WTC11 (cell line): ENCODE measurements around the gene C19orf73. TPM values are rescaled to one million over a fixed set of nuclear protein-coding genes. Genes with fewer than 3 reads are reported as not detected.

Experiments
- ATAC-seq: fragments of 200-7000 bp; cut with Tn5 transposase; 2 replicates; pipeline ENCODE4 v1.10.0; 2021; ENCODE audit warnings: mild to moderate bottlenecking, moderate library complexity
- CTCF ChIA-PET: fragments of 300-600 bp; sonication (Branson Sonifier 250); formaldehyde crosslinking; loops from one replicate; lab custom pipeline; 2021; ENCODE audit warnings: antibody characterized with exemption; lab: Charles Lee
- POLR2A ChIA-PET: fragments of 350-600 bp; sonication (Branson Sonifier 250); formaldehyde crosslinking; loops from one replicate; lab custom pipeline; 2021; ENCODE audit warnings: antibody characterized with exemption; lab: Charles Lee
- DNase-seq: peaks from one replicate; pipeline ENCODE4 v3.0.0; 2021; ENCODE audit warnings: low spot score
- H3K27ac Mint-ChIP-seq: 2 replicates; pipeline ENCODE4 v1.8.0; 2021; ENCODE audit warnings: mixed read lengths
- H3K27me3 Mint-ChIP-seq: 2 replicates; pipeline ENCODE4 v1.8.0; 2021; ENCODE audit warnings: low read depth, mild to moderate bottlenecking, moderate library complexity, mixed read lengths
- H3K36me3 Mint-ChIP-seq: 2 replicates; pipeline ENCODE4 v1.8.0; 2021; ENCODE audit warnings: mixed read lengths
- H3K4me1 Mint-ChIP-seq: 2 replicates; pipeline ENCODE4 v1.8.0; 2022; ENCODE audit warnings: mixed read lengths
- H3K4me3 Mint-ChIP-seq: 2 replicates; pipeline ENCODE4 v1.8.0; 2021; ENCODE audit warnings: mild to moderate bottlenecking, moderate library complexity, mixed read lengths
- H3K9me3 Mint-ChIP-seq: 2 replicates; pipeline ENCODE4 v1.8.0; 2021; ENCODE audit warnings: mixed read lengths
- ATF2 ChIP-seq: sonication (generic); formaldehyde crosslinking; IDR thresholded peaks from 2 replicates; pipeline ENCODE4 v1.8.1; 2022; ENCODE audit warnings: low read depth, missing genetic modification reagents, borderline replicate concordance
- CBFB ChIP-seq: sonication (generic); formaldehyde crosslinking; IDR thresholded peaks from 2 replicates; pipeline ENCODE4 v1.8.1; 2022; ENCODE audit warnings: mild to moderate bottlenecking, low read depth, missing genetic modification reagents
- CTCF ChIP-seq: fragments of 200-600 bp; IDR thresholded peaks from 2 replicates; pipeline ENCODE4 v1.8.0; 2022; ENCODE audit warnings: antibody characterized with exemption
- ESRRA ChIP-seq: sonication (generic); formaldehyde crosslinking; IDR thresholded peaks from 2 replicates; pipeline ENCODE4 v1.8.1; 2022; ENCODE audit warnings: mild to moderate bottlenecking, missing genetic modification reagents, borderline replicate concordance
- GRHL2 ChIP-seq: fragments of 250-450 bp; sonication (Bioruptor Pico); IDR thresholded peaks from 2 replicates; pipeline ENCODE4 v1.8.0; 2022; ENCODE audit warnings: mild to moderate bottlenecking, moderate library complexity; ENCODE audit not compliant: insufficient replicate concordance, severe bottlenecking
- GTF2I ChIP-seq: fragments of 250-450 bp; sonication (Bioruptor Pico); conservative IDR thresholded peaks from 2 replicates; pipeline ENCODE4 v1.4.0; 2021; ENCODE audit warnings: mild to moderate bottlenecking
- HMGXB4 ChIP-seq: sonication (generic); formaldehyde crosslinking; IDR thresholded peaks from 2 replicates; pipeline ENCODE4 v1.8.1; 2023; ENCODE audit warnings: mild to moderate bottlenecking, moderate library complexity, missing genetic modification reagents
- IRF1 ChIP-seq: sonication (generic); formaldehyde crosslinking; IDR thresholded peaks from 2 replicates; pipeline ENCODE4 v1.8.0; 2023; ENCODE audit warnings: missing genetic modification reagents
- MYBL2 ChIP-seq: sonication (generic); formaldehyde crosslinking; IDR thresholded peaks from 2 replicates; pipeline ENCODE4 v1.8.1; 2023; ENCODE audit warnings: mild to moderate bottlenecking, moderate library complexity, missing genetic modification reagents
- NFYB ChIP-seq: sonication (generic); formaldehyde crosslinking; conservative IDR thresholded peaks from 2 replicates; pipeline ENCODE4 v1.8.0; 2022; ENCODE audit warnings: low read depth, missing genetic modification reagents
- NR1H2 ChIP-seq: sonication (generic); formaldehyde crosslinking; IDR thresholded peaks from 2 replicates; pipeline ENCODE4 v1.9.0; 2021; ENCODE audit warnings: mild to moderate bottlenecking, moderate library complexity, missing genetic modification reagents
- SMAD3 ChIP-seq: sonication (generic); formaldehyde crosslinking; IDR thresholded peaks from 2 replicates; pipeline ENCODE4 v1.8.0; 2022; ENCODE audit warnings: missing genetic modification reagents, mild to moderate bottlenecking, borderline replicate concordance
- SP1 ChIP-seq: sonication (generic); formaldehyde crosslinking; conservative IDR thresholded peaks from 2 replicates; pipeline ENCODE4 v1.8.1; 2022; ENCODE audit warnings: missing genetic modification reagents
- TP53 ChIP-seq: sonication (generic); formaldehyde crosslinking; IDR thresholded peaks from 2 replicates; pipeline ENCODE4 v1.8.1; 2023; ENCODE audit warnings: mild to moderate bottlenecking, missing genetic modification reagents
- ZNF219 ChIP-seq: sonication (generic); formaldehyde crosslinking; IDR thresholded peaks from 2 replicates; pipeline ENCODE4 v1.8.0; 2023; ENCODE audit warnings: missing genetic modification reagents, mild to moderate bottlenecking, borderline replicate concordance
- ZNF281 ChIP-seq: sonication (generic); formaldehyde crosslinking; IDR thresholded peaks from 2 replicates; pipeline ENCODE4 v1.8.0; 2023; ENCODE audit warnings: mild to moderate bottlenecking, missing genetic modification reagents
- total RNA-seq: library from RNA; stranded (reverse); gene quantifications from 3 replicates; pipeline ENCODE4 v1.2.3, GENCODE V29; 2021

The C19orf73 gene
- total RNA-seq, 1 experiment from 2014 or later, result 3.2 TPM

- CTCF ChIA-PET, result interaction anchor here (1.6 to 3.1 kb wide), 6 partner anchors 7 to 126 kb away, joined by 19 to 72 read pairs (median 45); partner anchors contain the start of genes GYS1 and RUVBL2
- Mint-ChIP-seq H3K4me1 (peaks cover 13% of the 10 kb centered on the region), H3K27me3 (no peaks in the 10 kb centered on the region), H3K4me3 (no peak overlapping the region), H3K9me3 (no peaks in the 10 kb centered on the region), H3K27ac (no peak overlapping the region), H3K36me3 (peaks cover 60% of the 10 kb centered on the region)
- ATAC-seq, result no peak
- TF ChIP-seq HMGXB4 (CRISPR knock-in tag), result no peak
- no peak for TF ChIP-seq ZNF219
- no peak for TF ChIP-seq TP53 (CRISPR knock-in tag)
- TF ChIP-seq SMAD3, result no peak
- no peak for TF ChIP-seq GTF2I (CRISPR knock-in tag)
- DNase-seq, result no peak
- POLR2A ChIA-PET, result interaction anchor here (1.2 kb wide), 1 partner anchor 109 kb away, joined by 4 read pairs; no protein-coding TSS in a partner anchor
Measured at GRCh38 chr19:49098795-49099194, 20.1 kb downstream of the C19orf73 start.

- Mint-ChIP-seq H3K36me3 (peaks cover 65% of the 10 kb centered on the region), H3K9me3 (no peaks in the 10 kb centered on the region), H3K4me1 (peaks cover 13% of the 10 kb centered on the region), H3K27me3 (no peaks in the 10 kb centered on the region), H3K27ac (peak overlapping the region; percentile 85), H3K4me3 (no peak overlapping the region)
- CTCF ChIA-PET, result interaction anchor here (0.5 to 3.1 kb wide), 66 partner anchors 8 to 772 kb away, joined by 3 to 72 read pairs (median 7); partner anchors contain the start of genes CGB2, CGB7, GYS1 and HRC
- peak; percentile 98 for TF ChIP-seq CTCF
- no peak for TF ChIP-seq ESRRA
- POLR2A ChIA-PET, result interaction anchor here (0.7 to 1.1 kb wide), 4 partner anchors 17 to 51 kb away, joined by 4 to 5 read pairs (median 4); partner anchors contain the start of gene LIN7B
- DNase-seq (peak; percentile 82), ATAC-seq (peak; percentile 89)
Measured at GRCh38 chr19:49097453-49098288, 21.3 kb downstream of the C19orf73 start.

- TF ChIP-seq NFYB (CRISPR knock-in tag), result no peak
- TF ChIP-seq CBFB (CRISPR knock-in tag), result no peak
- no peak for TF ChIP-seq ZNF281 (CRISPR knock-in tag)
- no peak for TF ChIP-seq IRF1 (CRISPR knock-in tag)
- no peak for TF ChIP-seq SP1 (CRISPR knock-in tag)
- TF ChIP-seq ATF2 (CRISPR knock-in tag), result no peak
- TF ChIP-seq GRHL2, result no peak
- no peak for TF ChIP-seq MYBL2
- TF ChIP-seq NR1H2 (CRISPR knock-in tag), result no peak
- no peaks in the 10 kb centered on the region for H3K27me3 Mint-ChIP-seq
- H3K4me1 Mint-ChIP-seq, result peaks cover 5% of the 10 kb centered on the region; the same call in 1 of the 2 replicates
- H3K4me3 Mint-ChIP-seq, result no peak overlapping the region
- H3K9me3 Mint-ChIP-seq, result no peaks in the 10 kb centered on the region
- ChIA-PET CTCF (interaction anchor here (1.0 to 1.6 kb wide), 5 partner anchors 12 to 116 kb away, joined by 3 to 7 read pairs (median 4); no protein-coding TSS in a partner anchor), POLR2A (interaction anchor here (0.6 to 1.2 kb wide), 2 partner anchors 12 to 140 kb away, joined by 3 to 4 read pairs; partner anchors contain the start of gene BAX)
- DNase-seq (no peak), ATAC-seq (no peak)
- 0 out of 2 replicates have a peak overlapping the region, but pooled peaks have one; percentile 8 for H3K27ac Mint-ChIP-seq
- H3K36me3 Mint-ChIP-seq, result peaks cover 73% of the 10 kb centered on the region
Measured at GRCh38 chr19:49094505-49095482, 24.1 kb downstream of the C19orf73 start.
